ENCODE results near the gene EOLA2.
"Not testable (repeated sequence)": the region's sequence is repeated elsewhere in the genome, so short reads cannot be mapped to it uniquely, and the experiment has no call there.

Gene EOLA2

DNA sequence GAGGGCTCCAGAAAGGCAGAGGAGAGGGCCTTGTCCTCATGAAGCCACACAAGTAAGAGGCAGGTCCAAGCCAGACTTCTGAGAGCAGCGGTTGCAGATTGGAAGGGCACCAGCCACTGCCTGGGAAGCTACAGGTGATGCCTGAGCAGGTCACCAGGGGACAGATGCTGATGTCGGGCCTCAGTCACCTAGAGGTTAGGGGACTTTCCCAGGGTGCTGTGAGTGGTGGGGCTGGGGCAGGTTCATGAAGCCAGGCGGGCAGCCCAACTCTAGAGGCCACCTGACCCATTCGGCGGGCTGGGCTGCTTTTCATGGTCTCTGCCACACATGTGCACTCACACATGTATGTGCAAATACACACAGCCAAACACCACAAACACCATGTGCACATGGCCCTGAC lies 5.3 kb downstream of the EOLA2 start:
- not testable (repeated sequence) for DNase-seq (ENCODE audit: low spot score)

DNA sequence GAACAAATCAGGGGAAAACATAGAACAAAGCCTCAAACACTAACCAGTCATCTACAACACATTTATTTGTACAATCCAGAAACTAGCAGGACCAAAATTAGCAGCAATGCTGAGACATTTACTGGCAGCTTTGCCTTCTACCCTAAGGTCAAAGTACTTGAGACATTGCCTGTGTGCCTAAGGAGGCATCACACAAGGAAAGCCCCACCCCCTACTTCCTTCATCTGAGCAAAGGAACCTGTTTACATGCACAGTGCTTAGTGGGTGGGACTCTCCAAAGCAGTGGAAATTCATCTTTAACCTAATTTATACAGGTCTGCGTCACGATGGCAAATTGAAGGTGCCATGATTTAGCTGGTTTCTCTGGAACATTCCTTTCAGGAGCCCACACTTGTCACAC lies 6.1 kb downstream of the EOLA2 start:
- DNase-seq (ENCODE audit: low spot score), result not testable (repeated sequence)

DNA sequence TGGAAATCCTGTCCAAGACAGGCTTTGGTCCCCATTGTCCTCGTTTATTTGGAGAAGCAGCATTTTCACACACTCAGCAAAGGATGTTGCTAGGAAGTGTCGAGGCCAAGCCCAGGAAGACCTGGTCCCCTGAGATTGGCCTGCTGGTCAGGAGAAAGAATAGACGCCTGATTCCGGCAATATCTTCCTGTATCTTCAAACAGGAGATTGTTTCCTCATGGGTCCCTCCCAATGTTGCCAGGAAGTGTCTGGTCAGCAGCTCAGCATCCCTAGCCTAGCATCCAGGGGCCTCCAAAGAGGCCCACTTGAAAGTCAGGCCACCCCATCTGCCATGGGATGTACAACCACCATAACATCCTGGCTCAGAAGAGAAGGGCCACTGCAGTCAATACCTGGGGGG lies 6.9 kb downstream of the EOLA2 start:
- not testable (repeated sequence) for DNase-seq (ENCODE audit: low spot score)

DNA sequence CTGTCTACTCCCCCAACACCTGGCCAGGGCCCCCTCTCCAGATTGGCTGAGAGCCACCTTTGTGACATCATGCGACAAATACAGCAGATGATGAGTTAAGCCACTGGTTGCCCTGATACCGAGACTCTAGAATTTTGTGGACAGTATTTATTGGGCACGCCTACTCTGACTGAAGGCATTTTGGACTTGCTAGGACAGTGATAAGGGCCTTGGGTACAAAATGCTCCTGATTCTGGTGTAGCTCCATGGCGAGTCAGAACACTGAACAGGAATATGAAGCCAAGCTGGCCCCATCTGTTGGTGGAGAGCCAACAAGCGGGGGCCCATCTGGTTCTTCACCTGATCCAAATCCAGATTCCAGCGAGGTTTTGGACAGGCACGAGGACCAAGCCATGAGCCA lies 8.9 kb downstream of the EOLA2 start, which contains the start of gene HSFX4:
TSS of gene HSFX4 (plus strand) at position 174 of the 400 bp plus-strand sequence. CDS start at position 246, 72 bp downstream.
- DNase-seq (ENCODE audit: low spot score), result not testable (repeated sequence)

DNA sequence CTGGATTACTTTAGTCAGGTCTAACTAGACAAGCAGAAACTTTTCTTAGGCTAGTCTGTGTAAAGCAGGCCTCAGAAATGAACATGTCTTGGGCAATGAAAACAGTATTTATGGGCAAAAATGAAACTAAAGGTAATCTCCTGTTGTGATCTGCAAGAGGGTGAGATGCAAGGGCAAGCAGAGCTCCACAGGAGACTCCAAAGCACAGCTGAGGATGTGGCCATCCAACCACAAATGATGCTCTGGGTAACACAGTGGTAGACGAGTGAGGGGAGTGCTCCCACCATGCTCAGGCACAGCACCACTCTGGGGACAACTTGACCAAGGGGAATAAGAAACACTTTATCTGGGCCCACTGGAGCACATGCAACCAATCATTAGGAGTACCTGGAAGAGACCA lies 9.7 kb downstream of the EOLA2 start:
- not testable (repeated sequence) for DNase-seq (ENCODE audit: low spot score)

DNA sequence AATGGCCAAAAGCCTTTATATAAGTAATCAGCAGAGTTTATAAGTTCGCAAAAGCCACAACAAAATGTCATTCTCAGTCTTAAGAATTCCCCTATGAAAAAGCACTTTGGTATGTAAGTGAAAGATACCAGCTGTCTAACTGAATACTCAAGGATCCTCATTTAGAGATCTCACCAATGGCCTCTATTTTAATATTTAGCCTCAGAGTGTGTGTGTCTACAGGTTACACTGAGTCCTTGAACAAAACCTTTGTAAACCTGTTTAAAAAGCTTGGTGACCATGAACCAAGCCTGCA lies 10.4 kb downstream of the EOLA2 start:
- DNase-seq (ENCODE audit: low spot score), result not testable (repeated sequence)

DNA sequence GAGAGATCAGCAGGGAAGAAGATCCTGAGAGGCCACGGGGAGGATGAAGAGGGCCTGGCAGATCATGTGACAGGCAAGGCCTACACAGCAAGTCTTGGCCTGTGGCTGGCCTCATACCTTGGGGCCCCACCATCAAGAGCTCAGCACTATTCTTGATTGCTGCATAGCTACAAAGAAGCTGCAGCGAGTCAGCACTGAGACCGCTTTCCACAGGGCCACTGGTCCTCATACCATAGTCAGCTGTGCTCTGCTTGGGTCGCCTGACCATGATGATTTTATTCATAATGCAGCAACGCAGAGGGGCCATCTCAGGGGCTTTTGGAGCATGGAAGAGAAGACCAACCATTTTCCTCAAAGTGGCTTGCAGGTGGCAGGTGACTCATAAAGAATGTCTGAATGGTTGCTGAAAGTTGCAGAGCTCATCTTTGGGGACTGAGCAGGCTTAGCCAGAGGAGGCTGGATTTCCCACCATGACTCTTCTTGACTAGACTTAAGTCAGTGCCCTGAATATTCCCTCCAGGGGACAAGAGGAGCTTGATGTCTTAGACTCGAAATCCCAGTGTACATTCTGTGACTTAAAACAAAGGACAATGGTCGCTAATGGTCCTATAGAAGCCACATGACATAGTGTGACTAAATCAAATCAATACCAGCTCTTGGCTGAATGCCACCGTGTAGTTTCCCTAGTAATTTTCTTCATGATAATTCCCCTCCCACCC lies 10.9 kb downstream of the EOLA2 start:
- DNase-seq (ENCODE audit: low spot score), result not testable (repeated sequence)

DNA sequence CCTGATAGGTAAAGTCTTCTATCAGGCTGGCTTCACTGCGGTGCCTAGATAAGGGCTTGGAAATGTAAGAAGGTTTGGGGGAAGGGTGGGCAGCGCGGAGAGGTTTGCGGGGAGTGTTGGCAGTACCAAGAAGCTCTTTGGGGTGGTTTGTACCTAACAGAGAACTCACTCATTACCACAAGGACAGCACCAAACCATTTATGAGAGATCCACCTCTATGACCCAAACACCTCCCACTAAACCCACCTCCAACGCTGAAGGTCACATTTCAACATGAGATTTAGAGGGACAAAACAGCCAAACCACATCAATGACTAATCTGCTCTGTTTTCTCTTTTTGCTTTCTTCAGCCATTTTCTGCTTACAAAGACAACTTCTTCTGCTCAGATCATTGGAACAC lies 13.9 kb downstream of the EOLA2 start:
- not testable (repeated sequence) for DNase-seq (ENCODE audit: low spot score)

DNA sequence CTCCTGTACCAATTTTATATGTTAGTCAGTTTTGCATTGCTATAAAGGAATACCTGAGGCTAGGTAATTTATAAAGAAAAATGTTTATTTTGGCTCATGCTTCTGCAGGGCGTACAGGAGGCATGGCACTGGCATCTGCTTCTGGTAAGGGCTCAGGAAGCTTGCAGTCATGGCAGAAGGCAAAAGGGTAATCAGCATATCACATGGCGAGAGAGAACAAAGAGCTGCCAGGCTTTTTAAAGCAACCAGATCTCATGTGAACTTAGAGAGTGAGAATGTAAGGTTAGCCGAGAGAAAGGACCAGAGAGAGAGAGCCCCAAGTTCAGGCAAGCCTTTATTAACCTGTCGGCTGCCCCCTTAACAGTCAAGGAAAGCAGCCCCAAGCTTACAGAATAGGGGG lies 14.5 kb downstream of the EOLA2 start:
- DNase-seq (ENCODE audit: low spot score), result not testable (repeated sequence)

DNA sequence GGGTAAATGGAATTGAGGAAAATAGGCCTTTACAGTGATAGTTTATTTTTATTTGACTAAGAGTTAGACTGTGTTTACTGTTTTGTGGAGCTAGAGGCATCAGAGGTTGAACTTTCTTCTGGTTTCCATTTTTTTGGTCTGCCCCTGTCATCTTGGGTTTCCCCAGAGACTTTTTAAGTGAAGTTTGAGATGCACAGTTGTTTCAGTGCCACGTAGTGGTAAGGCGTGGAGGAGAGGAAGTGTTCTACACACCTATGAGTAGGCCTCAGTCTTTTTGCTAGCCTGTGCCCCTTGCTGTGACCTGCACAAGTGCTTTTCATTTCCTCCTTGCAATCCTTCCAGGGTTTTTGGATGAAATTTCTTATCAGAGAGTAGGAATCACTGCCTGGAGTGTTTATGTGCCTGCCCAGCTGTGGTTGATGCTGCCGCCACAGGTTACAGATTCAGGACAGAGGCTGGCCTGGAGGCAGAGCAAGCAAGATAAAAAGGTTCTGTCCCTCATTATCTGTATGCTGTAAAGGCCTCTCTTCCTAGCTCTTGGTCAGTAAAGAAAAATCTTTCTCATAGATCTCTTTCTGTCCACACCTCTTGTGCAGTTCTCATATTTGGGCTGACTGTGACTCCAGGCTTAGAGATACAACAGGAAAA lies 21.4 kb downstream of the EOLA2 start:
- no peak for DNase-seq (ENCODE audit: low spot score)

DNA sequence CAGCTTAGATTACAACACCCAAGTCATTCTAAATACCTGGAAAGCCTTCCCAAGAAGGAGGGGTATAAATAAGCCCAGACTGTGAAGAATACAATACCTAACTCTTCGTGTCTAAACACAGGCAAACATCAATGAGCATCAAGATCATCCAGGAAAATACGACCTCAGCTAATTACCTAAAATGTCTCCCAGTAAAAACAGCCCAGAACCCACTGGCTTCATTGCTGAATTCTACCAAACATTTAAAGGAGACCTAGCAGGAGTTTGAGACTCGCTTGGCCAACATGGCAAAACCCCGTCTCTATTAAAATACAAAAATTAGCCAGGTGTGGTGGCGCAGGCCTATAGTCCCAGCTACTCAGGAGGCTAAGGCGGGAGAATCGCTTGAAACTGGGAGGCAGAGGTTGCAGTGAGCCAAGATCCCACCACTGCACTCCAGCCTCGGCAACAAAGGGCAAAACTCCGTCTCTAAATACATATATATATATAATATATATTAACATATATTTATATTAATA lies 28.1 kb downstream of the EOLA2 start:
- no peak for DNase-seq (ENCODE audit: low spot score)

DNA sequence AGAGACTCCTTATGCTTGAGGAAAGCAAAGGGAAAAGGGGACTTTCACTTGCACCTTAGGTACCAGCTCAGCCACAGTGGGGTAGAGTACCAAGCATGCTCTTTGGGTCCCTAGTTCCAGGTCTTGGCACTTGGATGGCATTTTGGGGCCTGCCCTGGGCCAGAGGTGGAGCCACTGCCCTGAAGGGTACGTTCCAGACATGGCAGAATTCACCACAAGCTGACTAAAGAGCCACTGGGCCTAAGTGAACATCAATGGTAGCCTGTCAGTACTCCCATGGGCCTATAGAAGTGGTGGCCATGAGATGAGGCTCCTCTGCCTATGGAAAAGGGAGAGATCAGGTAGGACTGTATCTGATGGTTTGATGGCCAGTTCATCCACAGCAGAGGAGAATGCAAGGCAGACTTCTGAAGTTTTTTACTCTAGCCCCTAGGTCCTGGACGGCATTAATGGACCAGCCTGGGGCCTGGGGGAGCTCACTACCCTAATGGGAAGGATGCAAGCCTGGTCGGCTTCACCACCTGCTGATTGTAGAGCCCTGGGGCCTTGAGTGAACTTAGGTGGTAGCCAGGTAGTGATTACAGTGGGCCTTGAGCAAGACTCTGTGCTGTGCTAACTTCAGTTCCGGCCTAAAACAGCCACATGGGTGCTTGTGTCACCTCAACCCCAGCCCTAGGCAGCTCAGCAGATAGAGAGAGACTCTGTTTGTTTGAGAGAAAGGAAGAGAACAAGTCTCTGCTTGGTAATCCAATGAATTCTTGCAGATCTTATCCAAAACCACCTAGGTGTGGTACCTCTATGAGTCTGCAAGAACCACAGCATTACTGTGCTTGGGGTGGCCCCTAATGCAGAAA lies 28.7 kb downstream of the EOLA2 start:
- no peak for DNase-seq (ENCODE audit: low spot score)

DNA sequence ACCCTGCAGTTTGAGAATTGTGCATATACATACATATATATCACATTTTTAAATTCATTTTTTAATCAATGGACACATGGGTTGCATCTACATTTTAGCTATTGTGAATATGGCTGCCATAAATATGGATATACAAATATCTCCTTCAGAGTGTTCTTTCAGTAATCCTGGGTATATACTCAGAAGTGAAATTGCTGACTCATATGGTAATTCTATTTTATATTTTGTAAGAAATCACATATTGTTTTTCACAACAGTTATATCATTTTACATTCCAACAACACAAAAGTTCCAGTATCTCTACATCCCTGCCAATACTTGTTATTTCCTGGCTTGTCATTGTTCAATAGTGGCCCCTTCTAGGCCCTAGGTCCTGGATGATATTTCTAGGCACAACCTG lies 29.6 kb downstream of the EOLA2 start:
- DNase-seq (ENCODE audit: low spot score), result no peak

DNA sequence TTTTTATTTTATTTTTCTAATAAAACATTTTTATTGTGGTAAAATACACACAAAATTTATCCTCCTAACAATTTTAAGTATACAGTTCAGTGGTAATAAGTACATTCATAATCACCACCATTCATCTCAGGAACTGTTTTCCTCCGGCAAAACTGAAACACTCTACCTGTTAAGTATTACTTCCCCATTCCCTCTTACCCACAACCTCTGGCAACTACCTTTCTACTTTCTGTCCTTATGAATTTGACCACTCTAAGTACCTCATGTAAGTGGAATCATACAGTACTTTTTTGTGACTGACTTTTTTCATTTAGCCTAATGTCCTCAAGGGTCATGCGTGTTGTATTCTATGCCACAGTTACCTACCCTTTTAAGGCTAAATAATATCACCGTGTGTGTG lies 30.0 kb downstream of the EOLA2 start:
- DNase-seq (ENCODE audit: low spot score), result no peak

DNA sequence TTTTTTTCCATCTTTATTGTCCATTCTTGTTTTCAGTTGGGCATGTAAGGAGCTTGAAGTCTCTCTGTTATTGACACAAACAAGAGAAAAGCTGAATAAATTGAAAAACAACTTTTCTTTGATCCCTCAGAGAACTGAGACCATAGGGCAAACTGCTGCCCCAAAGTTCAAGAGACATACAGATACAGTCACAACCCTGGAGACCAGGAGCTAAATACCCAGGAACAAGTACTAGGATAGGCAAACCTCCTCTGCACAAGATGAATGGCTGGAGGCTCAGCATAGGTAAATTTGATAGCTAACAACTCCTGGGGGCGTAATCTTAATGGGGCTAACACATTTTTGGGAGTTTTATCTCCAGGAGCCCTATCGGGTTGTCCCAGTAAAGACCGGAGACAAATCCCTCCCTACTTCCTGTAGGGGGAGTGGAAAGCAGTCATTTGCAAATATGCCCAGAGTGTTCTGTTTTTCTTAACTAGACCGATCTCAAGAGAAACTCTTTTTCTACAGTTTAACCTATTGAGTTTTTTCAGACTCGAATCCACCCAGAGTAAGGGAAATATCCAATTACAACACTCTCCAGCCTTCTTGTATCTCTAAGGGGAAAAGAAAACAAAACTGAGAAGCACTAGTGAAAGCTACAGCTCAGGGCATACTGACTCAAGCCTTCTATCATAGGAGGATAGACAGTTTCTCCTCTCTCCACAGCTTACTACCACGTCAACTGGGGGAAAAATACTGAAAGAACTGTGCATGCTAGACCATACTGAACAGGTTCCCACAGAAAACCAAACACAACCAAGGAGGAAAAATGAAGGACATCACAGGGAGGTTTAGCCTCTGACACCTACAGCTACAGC lies 34.2 kb downstream of the EOLA2 start:
- no peak for DNase-seq (ENCODE audit: low spot score)

DNA sequence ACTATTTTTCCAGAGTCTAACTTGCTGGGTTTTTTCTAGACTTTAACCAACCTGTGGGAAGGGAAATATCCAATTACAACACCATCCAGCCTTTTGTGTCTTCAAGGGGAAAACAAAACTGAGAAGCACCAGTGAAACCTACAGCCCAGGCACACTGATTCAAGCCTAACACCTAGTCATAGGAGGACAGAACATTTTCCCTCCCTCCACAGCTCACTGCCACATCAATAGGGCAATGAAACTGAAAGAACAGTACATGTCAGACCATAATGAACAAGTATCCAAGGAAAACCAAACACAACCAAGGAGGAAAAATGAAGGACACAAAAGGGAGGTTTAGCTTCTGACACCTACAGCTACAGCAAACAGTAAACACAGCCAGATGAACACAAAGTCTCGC lies 39.7 kb downstream of the EOLA2 start:
- no peak for DNase-seq (ENCODE audit: low spot score)

DNA sequence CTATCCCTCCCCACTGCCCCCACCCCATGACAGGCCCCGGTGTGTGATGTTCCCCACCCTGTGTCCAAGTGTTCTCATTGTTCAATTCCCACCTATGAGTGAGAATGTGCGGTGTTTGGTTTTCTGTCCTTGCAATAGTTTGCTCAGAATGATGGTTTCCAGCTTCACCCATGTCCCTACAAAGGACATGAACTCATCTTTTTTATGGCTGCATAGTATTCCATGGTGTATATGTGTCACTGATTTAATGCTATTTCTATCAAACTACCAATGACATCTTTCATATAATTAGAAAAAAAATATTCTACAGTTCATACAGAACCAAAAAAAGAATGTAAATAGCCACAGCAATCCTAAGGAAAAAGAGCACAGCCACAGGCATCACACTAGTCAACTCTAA lies 47.5 kb downstream of the EOLA2 start:
- not testable (repeated sequence) for DNase-seq (ENCODE audit: low spot score)

Measured in AG08396 (cell line).